Measurements from ENCODE around the gene BOK. TPM values are rescaled to one million over a fixed set of nuclear protein-coding genes. Genes with fewer than 3 reads are reported as not detected.

BOK gene
- total RNA-seq, 1 experiment from 2014 or later = 30.2 TPM

DNA sequence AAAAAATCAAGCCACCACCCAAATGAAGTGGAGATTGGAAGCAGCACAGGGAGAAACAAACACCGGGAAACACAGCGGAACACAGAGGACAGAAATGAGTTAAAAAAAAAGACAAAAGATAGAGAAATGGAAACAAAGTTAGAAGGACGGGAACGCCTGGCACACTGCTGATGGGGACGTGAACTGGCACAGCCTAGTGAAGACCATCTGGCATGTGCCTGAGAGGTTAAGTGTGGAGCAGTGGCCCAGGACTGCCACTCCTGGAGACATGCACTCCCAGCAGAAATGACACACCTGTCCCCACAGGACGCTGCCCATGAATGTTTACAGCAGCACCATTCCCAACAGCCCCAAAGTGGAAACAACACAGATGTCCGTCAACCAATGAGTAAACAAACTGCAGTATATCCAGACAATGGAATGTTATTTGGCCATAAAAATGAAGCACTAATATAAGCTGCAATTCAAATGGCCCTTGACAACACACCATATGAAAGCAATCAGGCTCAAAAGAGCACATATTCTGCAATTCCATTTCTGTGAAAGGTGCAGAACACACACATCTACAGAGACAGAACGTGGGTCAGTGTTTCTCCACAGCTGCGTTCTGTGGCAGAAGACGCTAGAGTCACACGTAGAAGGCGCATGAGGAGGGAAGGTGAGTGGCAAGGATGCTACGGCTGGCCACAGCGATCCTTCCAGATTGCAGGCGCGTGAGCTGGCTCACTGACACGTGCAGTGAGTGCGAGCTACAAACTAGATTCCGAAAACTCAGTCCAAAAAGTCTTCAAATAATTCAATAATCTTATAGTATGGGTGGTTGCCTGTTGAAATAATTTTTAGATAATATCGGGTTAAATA, 53.8 kb downstream of the BOK start:
- no peaks in the 10 kb centered on the region for H3K4me1 ChIP-seq (ENCODE audit: insufficient read depth, low read length)
- intact Hi-C loops (cut with micrococcal nuclease) = no loop called here
- H4K20me1 ChIP-seq (ENCODE audit: low read length) = no peaks in the 10 kb centered on the region
- no TSS peak for BruUV-seq (replicated peaks)
- no peak overlapping the region for H3K4me3 ChIP-seq (ENCODE audit: low read length)
- no peaks in the 10 kb centered on the region for H3K36me3 ChIP-seq (ENCODE audit: low read depth, low read length)
- no peaks in the 10 kb centered on the region for H3K9me3 ChIP-seq (ENCODE audit: low read length)
- no peak overlapping the region for H3K9ac ChIP-seq (ENCODE audit: low read length)
- TF ChIP-seq, protein P1, sequence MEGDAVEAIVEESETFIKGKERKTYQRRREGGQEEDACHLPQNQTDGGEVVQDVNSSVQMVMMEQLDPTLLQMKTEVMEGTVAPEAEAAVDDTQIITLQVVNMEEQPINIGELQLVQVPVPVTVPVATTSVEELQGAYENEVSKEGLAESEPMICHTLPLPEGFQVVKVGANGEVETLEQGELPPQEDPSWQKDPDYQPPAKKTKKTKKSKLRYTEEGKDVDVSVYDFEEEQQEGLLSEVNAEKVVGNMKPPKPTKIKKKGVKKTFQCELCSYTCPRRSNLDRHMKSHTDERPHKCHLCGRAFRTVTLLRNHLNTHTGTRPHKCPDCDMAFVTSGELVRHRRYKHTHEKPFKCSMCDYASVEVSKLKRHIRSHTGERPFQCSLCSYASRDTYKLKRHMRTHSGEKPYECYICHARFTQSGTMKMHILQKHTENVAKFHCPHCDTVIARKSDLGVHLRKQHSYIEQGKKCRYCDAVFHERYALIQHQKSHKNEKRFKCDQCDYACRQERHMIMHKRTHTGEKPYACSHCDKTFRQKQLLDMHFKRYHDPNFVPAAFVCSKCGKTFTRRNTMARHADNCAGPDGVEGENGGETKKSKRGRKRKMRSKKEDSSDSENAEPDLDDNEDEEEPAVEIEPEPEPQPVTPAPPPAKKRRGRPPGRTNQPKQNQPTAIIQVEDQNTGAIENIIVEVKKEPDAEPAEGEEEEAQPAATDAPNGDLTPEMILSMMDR (conservative IDR thresholded peaks at IDR 0.05; ENCODE audit: low read depth, low read length) = no peak
- TF ChIP-seq EZH2 (IDR thresholded peaks at IDR 0.05; ENCODE audit: low read length, unreplicated experiment) (no peak), EZH2phosphoT487 (IDR thresholded peaks at IDR 0.05; ENCODE audit: borderline replicate concordance, low read length) (no peak)
- DNase-seq (no peak), ATAC-seq (no peak)
- no peaks in the 10 kb centered on the region for H3K9me2 ChIP-seq (replicated peaks; ENCODE audit: low read length)
- H3K79me2 ChIP-seq (ENCODE audit: low read length) = peaks cover 57% of the 10 kb centered on the region
- no peak overlapping the region for H3K27ac ChIP-seq (ENCODE audit: low read length)
- H3K27me3 ChIP-seq (ENCODE audit: low read length) = no peaks in the 10 kb centered on the region
- ChIA-PET CTCF (no interaction called here), POLR2A (ENCODE audit: unreplicated experiment) (no interaction called here)
- no peaks in the 10 kb centered on the region for H3F3A ChIP-seq (ENCODE audit: low read length, unreplicated experiment)
- no peak overlapping the region for H3K4me2 ChIP-seq (ENCODE audit: low read length)
- H2AFZ ChIP-seq (ENCODE audit: low read length) = no peak overlapping the region

DNA sequence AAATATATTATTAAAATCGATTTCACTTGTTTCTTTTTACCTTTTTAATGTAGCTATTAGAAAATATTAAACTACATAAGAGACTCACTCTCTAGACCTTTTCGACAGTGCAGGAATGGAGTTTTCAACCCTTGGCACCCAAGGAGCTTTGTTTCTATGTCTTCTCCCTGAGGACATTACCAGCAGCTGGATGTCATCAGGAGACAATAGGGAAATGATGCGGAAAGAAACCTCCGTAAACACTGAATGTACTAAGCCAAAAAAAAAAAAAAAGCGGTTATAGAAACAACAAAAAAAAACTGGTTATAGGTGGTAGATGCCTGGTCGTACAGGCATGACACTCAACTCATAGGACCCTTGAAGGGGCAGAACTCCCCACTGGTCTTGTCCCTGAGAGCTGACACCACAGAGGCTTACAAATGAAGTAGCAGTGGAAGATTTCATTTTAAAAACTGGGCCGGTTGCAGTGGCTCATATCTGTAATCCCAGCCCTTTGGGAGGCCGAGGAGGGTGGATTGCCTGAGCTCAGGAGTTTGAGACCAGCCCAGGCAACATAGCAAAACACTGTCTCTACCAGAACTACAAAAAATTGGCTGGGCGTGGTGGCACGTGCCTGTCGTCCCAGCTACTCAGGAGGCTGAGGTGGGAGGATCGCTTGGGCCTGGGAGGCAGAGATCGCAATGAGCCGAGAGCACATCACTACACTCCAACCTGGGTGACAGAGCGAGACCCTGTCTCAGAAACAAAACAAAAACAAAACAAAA, 54.7 kb downstream of the BOK start:
- no peak overlapping the region for H3K9ac ChIP-seq (ENCODE audit: low read length)
- H2AFZ ChIP-seq (ENCODE audit: low read length) = no peak overlapping the region
- TF ChIP-seq, protein P1 (conservative IDR thresholded peaks at IDR 0.05; ENCODE audit: low read depth, low read length) = no peak
- no peak for TF ChIP-seq EZH2phosphoT487 (IDR thresholded peaks at IDR 0.05; ENCODE audit: borderline replicate concordance, low read length)
- no peak for TF ChIP-seq EZH2 (IDR thresholded peaks at IDR 0.05; ENCODE audit: low read length, unreplicated experiment)
- no peaks in the 10 kb centered on the region for H3K27me3 ChIP-seq (ENCODE audit: low read length)
- ATAC-seq (no peak), DNase-seq (no peak)
- peaks cover 2% of the 10 kb centered on the region for H3F3A ChIP-seq (ENCODE audit: low read length, unreplicated experiment)
- no TSS peak for BruUV-seq (replicated peaks)
- H3K79me2 ChIP-seq (ENCODE audit: low read length) = peaks cover 65% of the 10 kb centered on the region
- no peak overlapping the region for H3K27ac ChIP-seq (ENCODE audit: low read length)
- H3K4me2 ChIP-seq (ENCODE audit: low read length) = no peak overlapping the region
- no peaks in the 10 kb centered on the region for H4K20me1 ChIP-seq (ENCODE audit: low read length)
- H3K4me1 ChIP-seq (ENCODE audit: insufficient read depth, low read length) = no peaks in the 10 kb centered on the region
- ChIA-PET CTCF (no interaction called here), POLR2A (ENCODE audit: unreplicated experiment) (no interaction called here)
- intact Hi-C loops (cut with micrococcal nuclease) = no loop called here
- no peaks in the 10 kb centered on the region for H3K36me3 ChIP-seq (ENCODE audit: low read depth, low read length)
- H3K9me3 ChIP-seq (ENCODE audit: low read length) = no peaks in the 10 kb centered on the region
- no peak overlapping the region for H3K4me3 ChIP-seq (ENCODE audit: low read length)
- no peaks in the 10 kb centered on the region for H3K9me2 ChIP-seq (replicated peaks; ENCODE audit: low read length)

DNA sequence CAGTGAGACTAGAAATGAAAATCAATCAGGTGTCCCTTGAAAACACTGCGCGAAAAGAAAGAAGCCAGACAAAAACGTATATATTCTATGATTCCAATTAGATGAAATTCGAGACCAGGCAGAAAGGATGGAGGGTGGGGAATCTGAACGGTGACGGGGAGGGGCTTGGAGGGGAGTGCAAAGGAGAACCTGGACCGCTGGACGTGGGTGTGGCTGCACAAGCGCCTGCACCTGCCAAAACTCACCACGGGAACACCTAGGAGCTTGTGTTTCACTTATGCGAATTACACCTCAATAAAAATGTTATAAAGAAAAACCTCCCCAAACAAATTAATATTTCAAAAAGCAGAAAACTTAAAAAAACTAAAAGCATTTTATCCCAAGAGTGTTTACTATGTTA, 56.5 kb downstream of the BOK start:
- Histone ChIP-seq H4K20me1 (ENCODE audit: low read length) (no peaks in the 10 kb centered on the region), H3K36me3 (ENCODE audit: low read depth, low read length) (peaks cover 12% of the 10 kb centered on the region), H3F3A (ENCODE audit: low read length, unreplicated experiment) (peaks cover 13% of the 10 kb centered on the region), H3K9me3 (ENCODE audit: low read length) (no peaks in the 10 kb centered on the region), H3K4me1 (ENCODE audit: insufficient read depth, low read length) (no peaks in the 10 kb centered on the region), H3K4me2 (ENCODE audit: low read length) (no peak overlapping the region), H3K79me2 (ENCODE audit: low read length) (peaks cover 75% of the 10 kb centered on the region), H3K9ac (ENCODE audit: low read length) (no peak overlapping the region), H3K27ac (ENCODE audit: low read length) (no peak overlapping the region), H3K27me3 (ENCODE audit: low read length) (no peaks in the 10 kb centered on the region), H2AFZ (ENCODE audit: low read length) (no peak overlapping the region), H3K9me2 (replicated peaks; ENCODE audit: low read length) (no peaks in the 10 kb centered on the region), H3K4me3 (ENCODE audit: low read length) (no peak overlapping the region)
- CTCF ChIA-PET = no interaction called here
- POLR2A ChIA-PET (ENCODE audit: unreplicated experiment) = no interaction called here
- intact Hi-C loops (cut with micrococcal nuclease) = no loop called here
- no TSS peak for BruUV-seq (replicated peaks)
- ATAC-seq (no peak), DNase-seq (no peak)
- TF ChIP-seq EZH2phosphoT487 (IDR thresholded peaks at IDR 0.05; ENCODE audit: borderline replicate concordance, low read length) (no peak), EZH2 (IDR thresholded peaks at IDR 0.05; ENCODE audit: low read length, unreplicated experiment) (no peak)
- TF ChIP-seq, protein P1 (conservative IDR thresholded peaks at IDR 0.05; ENCODE audit: low read depth, low read length) = no peak

Data from PC-3 (cell line).